IMR-90 (cell line): ENCODE measurements around the gene ALK.

Experiments
- BHLHE40 ChIP-seq: fragments of 150-350 bp; IDR thresholded peaks from 2 replicates; pipeline ENCODE4 v1.6.1; 2016; ENCODE audit warnings: mild to moderate bottlenecking, low read depth, low read length
- CEBPB ChIP-seq: IDR thresholded peaks from 2 replicates; pipeline ENCODE4 v1.6.1; 2012; ENCODE audit warnings: low read depth, low read length, improper control_type of control experiment
- CHD1 ChIP-seq: IDR thresholded peaks from 2 replicates; pipeline ENCODE4 v1.6.1; 2012; ENCODE audit warnings: low read depth, low read length, improper control_type of control experiment
- FOS ChIP-seq: fragments of 150-350 bp; IDR thresholded peaks from 2 replicates; pipeline ENCODE4 v1.6.1; 2016; ENCODE audit warnings: low read depth, low read length
- MAFK ChIP-seq: IDR thresholded peaks from 2 replicates; pipeline ENCODE4 v1.6.1; 2012; ENCODE audit warnings: low read depth, low read length, improper control_type of control experiment
- MAZ ChIP-seq: IDR thresholded peaks from 2 replicates; pipeline ENCODE4 v1.6.1; 2012; ENCODE audit warnings: low read depth, mild to moderate bottlenecking, low read length, improper control_type of control experiment, moderate library complexity, borderline replicate concordance
- MXI1 ChIP-seq: IDR thresholded peaks from 2 replicates; pipeline ENCODE4 v1.6.1; 2012; ENCODE audit warnings: low read depth, mild to moderate bottlenecking, low read length, moderate library complexity, borderline replicate concordance
- POLR2A ChIP-seq: IDR thresholded peaks from 2 replicates; pipeline ENCODE4 v1.6.1; 2012; ENCODE audit warnings: mild to moderate bottlenecking, low read depth, low read length
- RAD21 ChIP-seq: IDR thresholded peaks from 2 replicates; pipeline ENCODE4 v1.6.1; 2012; ENCODE audit warnings: low read length, improper control_type of control experiment
- RCOR1 ChIP-seq: IDR thresholded peaks from 2 replicates; pipeline ENCODE4 v1.6.1; 2012; ENCODE audit warnings: mild to moderate bottlenecking, low read length, improper control_type of control experiment; ENCODE audit not compliant: insufficient replicate concordance
- TF ChIP-seq, protein P1 (sequence below): conservative IDR thresholded peaks from 2 replicates; pipeline ENCODE4 v1.5.1; 2012; ENCODE audit warnings: mild to moderate bottlenecking, low read depth, low read length, improper control_type of control experiment
- TF ChIP-seq, protein P2 (sequence below): fragments of 150-350 bp; IDR thresholded peaks from 2 replicates; pipeline ENCODE4 v1.6.1; 2016; ENCODE audit warnings: low read depth, mild to moderate bottlenecking, low read length, moderate library complexity, borderline replicate concordance
- TF ChIP-seq, protein P3 (sequence below): fragments of 150-350 bp; IDR thresholded peaks from 2 replicates; pipeline ENCODE4 v1.6.1; 2017; ENCODE audit warnings: mild to moderate bottlenecking, antibody characterized with exemption, low read length, low read depth

DNA sequence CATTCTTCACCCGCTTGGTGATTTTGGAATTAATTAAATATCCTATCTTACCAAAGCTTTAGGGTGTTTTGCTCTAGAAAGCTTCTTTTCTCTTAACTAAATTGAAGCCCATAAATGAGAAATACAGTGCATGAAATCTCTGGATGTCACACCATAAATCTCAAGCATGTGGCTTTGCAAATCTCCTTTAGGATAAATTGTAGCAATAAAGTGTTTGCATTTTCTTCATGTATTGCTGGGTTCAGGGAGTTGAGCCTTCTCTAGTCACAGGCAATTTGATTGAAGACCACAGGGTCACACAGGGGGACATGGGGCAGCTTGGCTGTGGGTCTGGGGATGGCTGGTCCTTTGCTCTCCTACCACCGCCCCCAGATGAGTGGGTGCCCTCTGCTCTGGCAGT lies 442.0 kb downstream of the ALK start:
- TF ChIP-seq, protein P1, sequence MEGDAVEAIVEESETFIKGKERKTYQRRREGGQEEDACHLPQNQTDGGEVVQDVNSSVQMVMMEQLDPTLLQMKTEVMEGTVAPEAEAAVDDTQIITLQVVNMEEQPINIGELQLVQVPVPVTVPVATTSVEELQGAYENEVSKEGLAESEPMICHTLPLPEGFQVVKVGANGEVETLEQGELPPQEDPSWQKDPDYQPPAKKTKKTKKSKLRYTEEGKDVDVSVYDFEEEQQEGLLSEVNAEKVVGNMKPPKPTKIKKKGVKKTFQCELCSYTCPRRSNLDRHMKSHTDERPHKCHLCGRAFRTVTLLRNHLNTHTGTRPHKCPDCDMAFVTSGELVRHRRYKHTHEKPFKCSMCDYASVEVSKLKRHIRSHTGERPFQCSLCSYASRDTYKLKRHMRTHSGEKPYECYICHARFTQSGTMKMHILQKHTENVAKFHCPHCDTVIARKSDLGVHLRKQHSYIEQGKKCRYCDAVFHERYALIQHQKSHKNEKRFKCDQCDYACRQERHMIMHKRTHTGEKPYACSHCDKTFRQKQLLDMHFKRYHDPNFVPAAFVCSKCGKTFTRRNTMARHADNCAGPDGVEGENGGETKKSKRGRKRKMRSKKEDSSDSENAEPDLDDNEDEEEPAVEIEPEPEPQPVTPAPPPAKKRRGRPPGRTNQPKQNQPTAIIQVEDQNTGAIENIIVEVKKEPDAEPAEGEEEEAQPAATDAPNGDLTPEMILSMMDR = no peak
- TF ChIP-seq MAZ = no peak
- no peak for TF ChIP-seq MXI1
- TF ChIP-seq POLR2A = no peak
- no peak for TF ChIP-seq RAD21
- TF ChIP-seq FOS = no peak
- no peak for TF ChIP-seq RCOR1
- TF ChIP-seq, protein P2, sequence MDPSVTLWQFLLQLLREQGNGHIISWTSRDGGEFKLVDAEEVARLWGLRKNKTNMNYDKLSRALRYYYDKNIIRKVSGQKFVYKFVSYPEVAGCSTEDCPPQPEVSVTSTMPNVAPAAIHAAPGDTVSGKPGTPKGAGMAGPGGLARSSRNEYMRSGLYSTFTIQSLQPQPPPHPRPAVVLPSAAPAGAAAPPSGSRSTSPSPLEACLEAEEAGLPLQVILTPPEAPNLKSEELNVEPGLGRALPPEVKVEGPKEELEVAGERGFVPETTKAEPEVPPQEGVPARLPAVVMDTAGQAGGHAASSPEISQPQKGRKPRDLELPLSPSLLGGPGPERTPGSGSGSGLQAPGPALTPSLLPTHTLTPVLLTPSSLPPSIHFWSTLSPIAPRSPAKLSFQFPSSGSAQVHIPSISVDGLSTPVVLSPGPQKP = no peak
- TF ChIP-seq MAFK = no peak
- TF ChIP-seq BHLHE40 = no peak
- TF ChIP-seq, protein P3, sequence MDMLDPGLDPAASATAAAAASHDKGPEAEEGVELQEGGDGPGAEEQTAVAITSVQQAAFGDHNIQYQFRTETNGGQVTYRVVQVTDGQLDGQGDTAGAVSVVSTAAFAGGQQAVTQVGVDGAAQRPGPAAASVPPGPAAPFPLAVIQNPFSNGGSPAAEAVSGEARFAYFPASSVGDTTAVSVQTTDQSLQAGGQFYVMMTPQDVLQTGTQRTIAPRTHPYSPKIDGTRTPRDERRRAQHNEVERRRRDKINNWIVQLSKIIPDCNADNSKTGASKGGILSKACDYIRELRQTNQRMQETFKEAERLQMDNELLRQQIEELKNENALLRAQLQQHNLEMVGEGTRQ = no peak
- no peak for TF ChIP-seq CEBPB
- no peak for TF ChIP-seq CHD1
